NCI-H2196 treated with DMSO at 0.1 percent for 48 hours (cell line): ENCODE results near the gene BRWD1.

Experiments
- DNase-seq: peaks from one replicate; lab custom pipeline; 2025; ENCODE audit not compliant: unreplicated experiment; lab: John Stamatoyannopoulos, UW

Gene BRWD1

GRCh38 chr21:39330001-39330400 lies 16.6 kb upstream of the BRWD1 start:
- DNase-seq = no peak

DNA sequence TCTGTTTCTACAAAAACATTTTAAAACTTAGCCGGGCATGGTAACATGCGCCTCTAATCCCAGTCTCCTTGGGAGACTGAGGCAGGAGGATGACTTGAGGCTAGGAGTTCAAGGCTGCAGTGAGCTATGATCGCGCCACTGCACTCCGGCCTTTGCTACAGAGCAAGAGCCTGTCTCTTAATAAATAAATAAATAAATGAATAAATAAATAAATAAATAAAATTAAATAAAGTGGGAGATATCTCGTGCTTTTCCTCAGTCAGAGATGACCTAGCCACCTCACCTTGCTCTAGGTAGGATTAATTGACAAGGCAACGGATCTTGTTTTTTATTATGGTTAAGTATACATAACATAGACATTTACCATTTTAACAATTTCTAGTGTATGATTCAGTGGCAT lies 14.3 kb upstream of the BRWD1 start:
- DNase-seq = no peak

- DNase-seq = no peak
Observed at GRCh38 chr21:39326607-39327307, 13.3 kb upstream of the BRWD1 start.

GRCh38 chr21:39325458-39325857 lies 12.0 kb upstream of the BRWD1 start:
- DNase-seq = no peak

- no peak for DNase-seq
Observed at GRCh38 chr21:39321424-39321823, 8.0 kb upstream of the BRWD1 start.

- DNase-seq = no peak
Observed at GRCh38 chr21:39319814-39320332, 6.4 kb upstream of the BRWD1 start.

- DNase-seq = no peak
Observed at GRCh38 chr21:39319251-39319756, 5.9 kb upstream of the BRWD1 start.

- DNase-seq = no peak
Observed at GRCh38 chr21:39318091-39318959, 4.9 kb upstream of the BRWD1 start.

GRCh38 chr21:39317134-39318090 lies 4.0 kb upstream of the BRWD1 start:
- no peak for DNase-seq

DNA sequence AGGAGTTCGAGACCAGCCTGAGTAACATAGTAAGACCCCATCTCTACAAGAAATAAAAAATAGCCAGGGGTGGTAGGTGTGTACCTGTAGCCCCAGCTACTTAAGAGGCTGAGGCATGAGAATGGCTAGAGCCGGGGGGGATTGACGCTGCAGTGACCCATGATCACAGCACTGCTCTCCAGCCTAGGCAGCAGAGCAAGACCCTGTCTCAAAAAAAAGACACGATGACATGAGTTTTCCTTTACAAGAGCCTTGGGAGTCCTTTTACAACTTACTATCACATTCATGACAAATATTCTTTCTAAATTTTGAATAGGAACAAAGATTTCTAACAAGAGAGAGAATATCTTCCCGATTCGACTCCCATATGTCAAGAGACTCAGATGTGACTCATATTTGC lies 3.3 kb upstream of the BRWD1 start:
- no peak for DNase-seq

DNA sequence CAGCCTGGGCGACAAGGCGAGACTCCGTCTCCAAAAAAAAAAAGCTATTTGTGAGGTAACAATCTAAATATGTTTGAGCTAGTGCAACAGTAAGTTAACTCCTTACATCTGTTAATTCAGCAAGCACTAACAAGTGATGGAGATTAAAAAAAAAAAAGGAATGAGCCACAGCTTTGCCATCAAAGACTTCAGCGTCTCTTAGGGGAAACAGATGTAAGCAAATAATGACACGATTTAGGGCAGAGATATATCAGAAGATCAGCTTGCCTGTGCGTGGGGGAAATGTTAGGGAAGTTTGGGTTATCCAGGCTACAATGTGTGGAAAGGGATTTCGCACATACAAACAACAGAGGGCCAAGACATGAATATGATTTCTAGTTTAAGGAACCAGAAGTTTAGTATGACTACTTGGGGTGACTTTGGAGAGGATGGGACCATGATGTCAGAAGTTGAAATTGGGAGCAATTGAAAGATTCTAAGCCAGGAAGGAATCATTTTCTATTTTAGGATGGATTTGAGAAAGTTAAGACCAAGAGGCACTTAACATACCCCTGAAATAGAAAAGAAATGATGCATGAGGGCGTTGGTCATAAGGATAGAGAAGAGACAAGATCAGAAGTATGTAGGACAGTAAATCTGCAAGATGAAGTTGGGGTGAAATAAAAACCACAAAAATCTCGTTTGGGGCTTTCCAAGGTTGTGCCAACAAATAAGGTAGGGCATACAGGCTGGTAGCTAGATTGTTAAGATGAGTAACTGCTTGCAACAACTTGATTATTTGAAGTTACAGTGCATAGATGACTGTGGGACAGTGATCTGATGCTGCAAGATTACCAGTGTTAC lies 2.4 kb upstream of the BRWD1 start:
- no peak for DNase-seq

GRCh38 chr21:39314143-39315027 lies 953 bp upstream of the BRWD1 start:
- no peak for DNase-seq

GRCh38 chr21:39313042-39313570 lies 326 bp downstream of the BRWD1 start:
- DNase-seq = no peak

GRCh38 chr21:39312112-39313041 lies 1.1 kb downstream of the BRWD1 start:
- peak; percentile 84 for DNase-seq

- no peak for DNase-seq
Observed at GRCh38 chr21:39311164-39311563, 2.3 kb downstream of the BRWD1 start.

DNA sequence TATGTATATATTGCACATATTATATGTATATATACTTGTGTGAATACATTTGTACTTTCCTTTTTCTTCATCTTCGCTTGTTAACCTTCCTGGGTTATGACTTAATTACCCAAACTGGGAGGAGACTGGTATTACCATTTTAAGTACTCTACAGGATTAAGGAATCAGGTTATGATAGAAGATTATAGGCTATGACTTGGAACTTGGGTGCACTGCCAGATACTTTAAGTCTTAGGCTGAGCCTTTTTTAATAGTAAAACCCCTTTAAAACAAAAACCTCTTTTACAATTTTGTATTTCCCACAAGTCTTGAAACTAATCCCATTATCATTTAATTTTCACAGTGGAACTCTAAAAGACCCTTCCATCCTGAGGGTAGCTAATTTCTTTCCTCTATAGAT lies 6.0 kb downstream of the BRWD1 start:
- no peak for DNase-seq

DNA sequence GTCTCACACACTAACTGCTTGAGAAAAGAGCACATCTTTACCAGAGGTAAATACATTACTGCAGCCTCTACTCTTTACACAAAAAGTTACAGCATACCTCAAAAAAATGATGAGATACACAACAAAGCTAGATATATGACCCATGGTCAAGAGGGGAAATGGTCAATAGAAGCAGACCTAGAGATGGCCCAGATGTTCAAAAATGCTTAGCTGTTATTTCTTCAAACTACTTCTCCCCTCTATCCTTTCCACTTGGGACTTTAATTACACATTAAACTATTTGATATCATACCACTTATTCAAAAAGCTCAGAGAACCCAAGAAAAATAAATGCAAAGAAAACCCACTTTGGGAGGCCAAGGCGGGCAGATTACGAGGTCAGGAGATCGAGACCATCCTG lies 12.8 kb downstream of the BRWD1 start:
- DNase-seq = no peak

GRCh38 chr21:39296891-39297290 lies 16.5 kb downstream of the BRWD1 start:
- no peak for DNase-seq
